GM19240 (cell line): ENCODE results near the gene KCNMB2.

Experiments used
- DNase-seq: peaks from one replicate; pipeline ENCODE4 v3.0.0; 2011; ENCODE audit warnings: low spot score; ENCODE audit not compliant: insufficient read length

Gene KCNMB2

GRCh38 chr3:178749471-178749870 lies 213.2 kb downstream of the KCNMB2 start:
- DNase-seq: no peak

- no peak for DNase-seq
Measured at GRCh38 chr3:178750639-178751300, 214.5 kb downstream of the KCNMB2 start.

- DNase-seq: no peak
Measured at GRCh38 chr3:178752843-178753242, 216.6 kb downstream of the KCNMB2 start.

GRCh38 chr3:178754852-178755510 lies 218.7 kb downstream of the KCNMB2 start:
- DNase-seq: no peak

- no peak for DNase-seq
Measured at GRCh38 chr3:178761024-178761423, 224.8 kb downstream of the KCNMB2 start.

- no peak for DNase-seq
Measured at GRCh38 chr3:178761461-178761860, 225.2 kb downstream of the KCNMB2 start.

GRCh38 chr3:178762385-178762784 lies 226.1 kb downstream of the KCNMB2 start:
- DNase-seq: no peak

GRCh38 chr3:178765472-178765871 lies 229.2 kb downstream of the KCNMB2 start:
- no peak for DNase-seq

GRCh38 chr3:178767581-178767980 lies 231.3 kb downstream of the KCNMB2 start:
- no peak for DNase-seq

GRCh38 chr3:178768072-178768864 lies 232.0 kb downstream of the KCNMB2 start:
- no peak for DNase-seq

GRCh38 chr3:178771511-178771910 lies 235.3 kb downstream of the KCNMB2 start:
- DNase-seq: no peak

- no peak for DNase-seq
Measured at GRCh38 chr3:178772746-178773145, 236.5 kb downstream of the KCNMB2 start.

- no peak for DNase-seq
Measured at GRCh38 chr3:178773358-178773757, 237.1 kb downstream of the KCNMB2 start.

GRCh38 chr3:178777718-178778411 lies 241.6 kb downstream of the KCNMB2 start:
- DNase-seq: no peak

GRCh38 chr3:178778589-178778988 lies 242.4 kb downstream of the KCNMB2 start:
- DNase-seq: no peak

- DNase-seq: no peak
Measured at GRCh38 chr3:178785961-178786360, 249.7 kb downstream of the KCNMB2 start.

- DNase-seq: no peak
Measured at GRCh38 chr3:178787960-178788359, 251.7 kb downstream of the KCNMB2 start.

- DNase-seq: no peak
Measured at GRCh38 chr3:178794711-178795110, 258.5 kb downstream of the KCNMB2 start.

- no peak for DNase-seq
Measured at GRCh38 chr3:178795349-178795748, 259.1 kb downstream of the KCNMB2 start.

- DNase-seq: no peak
Measured at GRCh38 chr3:178802259-178802658, 266.0 kb downstream of the KCNMB2 start.

GRCh38 chr3:178802993-178803693 lies 266.9 kb downstream of the KCNMB2 start:
- DNase-seq: no peak
